Measurements from ENCODE around the gene SPATA16.
"Not testable (repeated sequence)": the region's sequence is repeated elsewhere in the genome, so short reads cannot be mapped to it uniquely, and the experiment has no call there.

Gene SPATA16

GRCh38 chr3:172946061-172946460 is 195.0 kb downstream of the SPATA16 start:
- DNase-seq (ENCODE audit: low read depth in 2 of 2): no peak

- DNase-seq (ENCODE audit: low read depth in 2 of 2): no peak
Observed at GRCh38 chr3:172939651-172940293, 201.3 kb downstream of the SPATA16 start.

GRCh38 chr3:172938788-172939187 is 202.2 kb downstream of the SPATA16 start:
- no peak for DNase-seq (ENCODE audit: low read depth in 2 of 2)

- no peak for DNase-seq (ENCODE audit: low read depth in 2 of 2)
Observed at GRCh38 chr3:172931746-172932285, 209.2 kb downstream of the SPATA16 start.

- no peak for DNase-seq (ENCODE audit: low read depth in 2 of 2)
Observed at GRCh38 chr3:172929451-172929850, 211.6 kb downstream of the SPATA16 start.

- no peak for DNase-seq (ENCODE audit: low read depth in 2 of 2)
Observed at GRCh38 chr3:172924546-172924945, 216.5 kb downstream of the SPATA16 start.

- DNase-seq (ENCODE audit: low read depth in 2 of 2): no peak
Observed at GRCh38 chr3:172919297-172919683, 221.7 kb downstream of the SPATA16 start.

- no peak for DNase-seq (ENCODE audit: low read depth in 2 of 2)
Observed at GRCh38 chr3:172918568-172919296, 222.3 kb downstream of the SPATA16 start.

- no peak for DNase-seq (ENCODE audit: low read depth in 2 of 2)
Observed at GRCh38 chr3:172918165-172918564, 222.9 kb downstream of the SPATA16 start.

GRCh38 chr3:172915911-172916514 is 225.0 kb downstream of the SPATA16 start:
- no peak for DNase-seq (ENCODE audit: low read depth in 2 of 2)

- DNase-seq (ENCODE audit: low read depth in 2 of 2): no peak
Observed at GRCh38 chr3:172914854-172915253, 226.2 kb downstream of the SPATA16 start.

GRCh38 chr3:172913911-172914655 is 227.0 kb downstream of the SPATA16 start:
- DNase-seq (ENCODE audit: low read depth in 2 of 2): no peak

GRCh38 chr3:172911142-172911541 is 229.9 kb downstream of the SPATA16 start:
- DNase-seq (ENCODE audit: low read depth in 2 of 2): no peak

- no peak for DNase-seq (ENCODE audit: low read depth in 2 of 2)
Observed at GRCh38 chr3:172908771-172909270, 232.2 kb downstream of the SPATA16 start.

GRCh38 chr3:172905451-172905850 is 235.6 kb downstream of the SPATA16 start:
- DNase-seq (ENCODE audit: low read depth in 2 of 2): no peak

GRCh38 chr3:172904711-172905373 is 236.2 kb downstream of the SPATA16 start:
- no peak for DNase-seq (ENCODE audit: low read depth in 2 of 2)

- no peak for DNase-seq (ENCODE audit: low read depth in 2 of 2)
Observed at GRCh38 chr3:172903642-172904320, 237.3 kb downstream of the SPATA16 start.

GRCh38 chr3:172892158-172892557 is 248.9 kb downstream of the SPATA16 start:
- no peak for DNase-seq (ENCODE audit: low read depth in 2 of 2)

- no peak for DNase-seq (ENCODE audit: low read depth in 2 of 2)
Observed at GRCh38 chr3:172885704-172886103, 255.3 kb downstream of the SPATA16 start.

GRCh38 chr3:172882563-172882962 is 258.5 kb downstream of the SPATA16 start:
- no peak for DNase-seq (ENCODE audit: low read depth in 2 of 2)

- not testable (repeated sequence) for DNase-seq (ENCODE audit: low read depth in 2 of 2)
Observed at GRCh38 chr3:172879381-172879780, 261.7 kb downstream of the SPATA16 start.

All from stimulated activated CD8-positive, alpha-beta memory T cell treated with anti-CD3 and anti-CD28 coated beads, Interleukin-2, amount 100 ng/mL, for 48 hours (primary cell).